Panc1 (cell line): ENCODE measurements around the gene NFYC. TPM values are rescaled to one million over a fixed set of nuclear protein-coding genes. Genes with fewer than 3 reads are reported as not detected.
A peak's percentile ranks its signal among the peaks of the same experiment; 100 is the strongest.

Experiments used
- ATAC-seq: fragments of 200-7000 bp; cut with Tn5 transposase; 2 replicates; pipeline ENCODE4 v1.9.1; 2020; ENCODE audit warnings: mild to moderate bottlenecking, moderate library complexity
- BruUV-seq: library from RNA; stranded (reverse); fragments of 400-500 nt; replicated peaks from 2 replicates; lab custom pipeline; 2021; lab: Mats Ljungman, UMichigan
- CTCF ChIA-PET: fragments of 300-600 bp; sonication (Branson Sonifier 250); formaldehyde crosslinking; loops from one replicate; lab custom pipeline; 2022; ENCODE audit warnings: antibody characterized with exemption; lab: Charles Lee
- POLR2A ChIA-PET: fragments of 300-600 bp; sonication (Branson Sonifier 250); formaldehyde crosslinking; loops from one replicate; lab custom pipeline; 2022; ENCODE audit warnings: antibody characterized with exemption; lab: Charles Lee
- DNase-seq: peaks from one replicate; pipeline ENCODE4 v3.0.0-alpha.2; 2010; ENCODE audit warnings: low read depth, low spot score
- H3K27ac ChIP-seq: 2 replicates; pipeline ENCODE4 v1.5.1; 2011; ENCODE audit warnings: mild to moderate bottlenecking, low read length, inconsistent platforms
- H3K27me3 ChIP-seq: fragments of 200-500 bp; sonication (Bioruptor generic); 2 replicates; pipeline ENCODE4 v1.6.0; 2014; ENCODE audit warnings: low read length, inconsistent platforms; ENCODE audit not compliant: control insufficient read depth, insufficient read depth
- H3K36me3 ChIP-seq: fragments of 200-500 bp; sonication (Bioruptor generic); 2 replicates; pipeline ENCODE4 v1.5.1; 2014; ENCODE audit warnings: inconsistent platforms, mild to moderate bottlenecking, low read length, moderate library complexity; ENCODE audit not compliant: control insufficient read depth, insufficient read depth
- H3K4me1 ChIP-seq: 2 replicates; pipeline ENCODE4 v1.5.1; 2011; ENCODE audit warnings: inconsistent platforms, mild to moderate bottlenecking, low read length, moderate library complexity; ENCODE audit not compliant: control insufficient read depth, insufficient read depth
- H3K4me3 ChIP-seq, 2 experiments: 2 replicates each; pipeline ENCODE4 v1.5.1; 2011 to 2012; ENCODE audit warnings: low read depth in 2 of 2, low read length in 2 of 2, mild to moderate bottlenecking in 2 of 2, inconsistent platforms in 1 of 2, moderate library complexity in 1 of 2
- H3K9me3 ChIP-seq: fragments of 200-500 bp; sonication (Bioruptor generic); 2 replicates; pipeline ENCODE4 v1.5.1; 2014; ENCODE audit warnings: low read depth, mild to moderate bottlenecking, inconsistent platforms, low read length, moderate library complexity; ENCODE audit not compliant: control insufficient read depth, insufficient read depth
- POLR2AphosphoS5 ChIP-seq: IDR thresholded peaks from 2 replicates; pipeline ENCODE4 v1.6.1; 2012; ENCODE audit warnings: mild to moderate bottlenecking, low read depth, low read length, moderate library complexity
- SIN3A ChIP-seq: IDR thresholded peaks from 2 replicates; pipeline ENCODE4 v1.6.1; 2012; ENCODE audit warnings: low read depth, mild to moderate bottlenecking, low read length, moderate library complexity, borderline replicate concordance; ENCODE audit not compliant: insufficient read depth
- TCF7L2 ChIP-seq: IDR thresholded peaks from 2 replicates; pipeline ENCODE4 v1.6.1; 2011; ENCODE audit warnings: mild to moderate bottlenecking, low read depth, low read length, inconsistent platforms
- in situ Hi-C: cut with HindIII; loops from 2 replicates; pipeline ENCODE4 v1.10.0; 2016; ENCODE audit warnings: low sequenced_read_pairs, low pct_unique_long_range_greater_than_20kb
- intact Hi-C: fragments of 100-400 bp; cut with micrococcal nuclease; formaldehyde crosslinking; loops from one replicate; pipeline ENCODE4 v1.10.0; 2022; ENCODE audit not compliant: unreplicated experiment
- total RNA-seq: library from RNA; stranded (reverse); gene quantifications from one replicate; pipeline ENCODE4 v1.2.1, GENCODE V29; 2021; ENCODE audit not compliant: unreplicated experiment
- TF ChIP-seq, protein P1 (sequence below): fragments of 450-650 bp; IDR thresholded peaks from 2 replicates; pipeline ENCODE4 v1.5.1; 2017; ENCODE audit warnings: mild to moderate bottlenecking
- TF ChIP-seq, protein P2 (sequence below), 2 experiments: IDR thresholded peaks; 2 replicates each; pipeline ENCODE4 v1.6.1; 2011 to 2012; ENCODE audit warnings: low read depth in 2 of 2, control low read depth in 1 of 2, low read length in 1 of 2, mild to moderate bottlenecking in 1 of 2, moderate library complexity in 1 of 2; ENCODE audit not compliant: insufficient read depth in 1 of 2

The NFYC gene
- total RNA-seq, 1 experiment from 2014 or later: 81.9 TPM

DNA sequence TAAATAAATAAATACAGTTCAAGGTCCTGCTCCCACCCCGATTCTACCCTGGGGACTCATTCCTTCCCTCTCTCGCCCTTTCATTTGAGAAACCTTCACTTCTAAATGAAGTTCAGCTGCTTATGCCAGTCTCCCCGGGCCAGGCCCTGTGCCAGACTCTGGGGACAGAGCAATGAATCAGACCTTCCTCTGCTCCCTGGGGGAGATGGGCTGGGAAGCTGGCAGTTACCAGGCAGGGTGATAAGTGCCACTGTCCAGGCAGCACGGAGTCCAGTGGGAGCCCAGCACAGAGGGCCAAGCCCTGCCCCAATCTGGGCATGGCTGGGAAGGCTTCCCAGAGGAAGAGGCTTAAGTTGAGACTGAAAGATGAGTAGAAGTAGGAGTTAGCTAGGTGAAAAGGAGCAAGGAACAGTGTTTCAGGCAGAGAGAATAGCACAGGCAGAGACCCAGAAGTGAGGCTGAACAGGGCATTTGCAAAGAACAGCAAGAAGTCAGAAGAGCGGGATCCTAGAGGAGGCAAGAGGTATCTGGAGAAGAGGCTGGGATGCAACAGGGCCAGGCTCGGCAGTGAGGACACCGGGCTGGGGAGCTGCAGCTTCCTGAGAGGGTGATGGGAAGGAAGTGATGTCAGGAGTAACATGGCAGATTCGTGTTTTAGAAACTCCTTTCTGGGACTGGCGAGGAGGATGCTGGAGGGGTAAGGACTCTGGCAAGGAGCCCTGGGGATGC is 105.6 kb downstream of the NFYC start:
- no TSS peak for BruUV-seq
- intact Hi-C loops (no loop called here), in situ Hi-C loops (no loop called here)
- Histone ChIP-seq H3K4me3 (no peak overlapping the region), H3K9me3 (no peaks in the 10 kb centered on the region), H3K36me3 (no peaks in the 10 kb centered on the region), H3K27ac (no peak overlapping the region), H3K27me3 (no peaks in the 10 kb centered on the region), H3K4me1 (peaks cover 10% of the 10 kb centered on the region)
- TF ChIP-seq, protein P1, sequence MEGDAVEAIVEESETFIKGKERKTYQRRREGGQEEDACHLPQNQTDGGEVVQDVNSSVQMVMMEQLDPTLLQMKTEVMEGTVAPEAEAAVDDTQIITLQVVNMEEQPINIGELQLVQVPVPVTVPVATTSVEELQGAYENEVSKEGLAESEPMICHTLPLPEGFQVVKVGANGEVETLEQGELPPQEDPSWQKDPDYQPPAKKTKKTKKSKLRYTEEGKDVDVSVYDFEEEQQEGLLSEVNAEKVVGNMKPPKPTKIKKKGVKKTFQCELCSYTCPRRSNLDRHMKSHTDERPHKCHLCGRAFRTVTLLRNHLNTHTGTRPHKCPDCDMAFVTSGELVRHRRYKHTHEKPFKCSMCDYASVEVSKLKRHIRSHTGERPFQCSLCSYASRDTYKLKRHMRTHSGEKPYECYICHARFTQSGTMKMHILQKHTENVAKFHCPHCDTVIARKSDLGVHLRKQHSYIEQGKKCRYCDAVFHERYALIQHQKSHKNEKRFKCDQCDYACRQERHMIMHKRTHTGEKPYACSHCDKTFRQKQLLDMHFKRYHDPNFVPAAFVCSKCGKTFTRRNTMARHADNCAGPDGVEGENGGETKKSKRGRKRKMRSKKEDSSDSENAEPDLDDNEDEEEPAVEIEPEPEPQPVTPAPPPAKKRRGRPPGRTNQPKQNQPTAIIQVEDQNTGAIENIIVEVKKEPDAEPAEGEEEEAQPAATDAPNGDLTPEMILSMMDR: no peak
- no peak for TF ChIP-seq POLR2AphosphoS5
- no peak for TF ChIP-seq TCF7L2
- no peak for TF ChIP-seq SIN3A
- TF ChIP-seq, protein P2, sequence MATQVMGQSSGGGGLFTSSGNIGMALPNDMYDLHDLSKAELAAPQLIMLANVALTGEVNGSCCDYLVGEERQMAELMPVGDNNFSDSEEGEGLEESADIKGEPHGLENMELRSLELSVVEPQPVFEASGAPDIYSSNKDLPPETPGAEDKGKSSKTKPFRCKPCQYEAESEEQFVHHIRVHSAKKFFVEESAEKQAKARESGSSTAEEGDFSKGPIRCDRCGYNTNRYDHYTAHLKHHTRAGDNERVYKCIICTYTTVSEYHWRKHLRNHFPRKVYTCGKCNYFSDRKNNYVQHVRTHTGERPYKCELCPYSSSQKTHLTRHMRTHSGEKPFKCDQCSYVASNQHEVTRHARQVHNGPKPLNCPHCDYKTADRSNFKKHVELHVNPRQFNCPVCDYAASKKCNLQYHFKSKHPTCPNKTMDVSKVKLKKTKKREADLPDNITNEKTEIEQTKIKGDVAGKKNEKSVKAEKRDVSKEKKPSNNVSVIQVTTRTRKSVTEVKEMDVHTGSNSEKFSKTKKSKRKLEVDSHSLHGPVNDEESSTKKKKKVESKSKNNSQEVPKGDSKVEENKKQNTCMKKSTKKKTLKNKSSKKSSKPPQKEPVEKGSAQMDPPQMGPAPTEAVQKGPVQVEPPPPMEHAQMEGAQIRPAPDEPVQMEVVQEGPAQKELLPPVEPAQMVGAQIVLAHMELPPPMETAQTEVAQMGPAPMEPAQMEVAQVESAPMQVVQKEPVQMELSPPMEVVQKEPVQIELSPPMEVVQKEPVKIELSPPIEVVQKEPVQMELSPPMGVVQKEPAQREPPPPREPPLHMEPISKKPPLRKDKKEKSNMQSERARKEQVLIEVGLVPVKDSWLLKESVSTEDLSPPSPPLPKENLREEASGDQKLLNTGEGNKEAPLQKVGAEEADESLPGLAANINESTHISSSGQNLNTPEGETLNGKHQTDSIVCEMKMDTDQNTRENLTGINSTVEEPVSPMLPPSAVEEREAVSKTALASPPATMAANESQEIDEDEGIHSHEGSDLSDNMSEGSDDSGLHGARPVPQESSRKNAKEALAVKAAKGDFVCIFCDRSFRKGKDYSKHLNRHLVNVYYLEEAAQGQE (IDR thresholded peaks at IDR 0.05; ENCODE audit: insufficient read depth in 1 of 2, low read depth in 2 of 2, low read length in 1 of 2): no peak
- DNase-seq (no peak), ATAC-seq (peak; percentile 43; the same call in 1 of the 2 replicates)
- ChIA-PET CTCF (no interaction called here), POLR2A (no interaction called here)

DNA sequence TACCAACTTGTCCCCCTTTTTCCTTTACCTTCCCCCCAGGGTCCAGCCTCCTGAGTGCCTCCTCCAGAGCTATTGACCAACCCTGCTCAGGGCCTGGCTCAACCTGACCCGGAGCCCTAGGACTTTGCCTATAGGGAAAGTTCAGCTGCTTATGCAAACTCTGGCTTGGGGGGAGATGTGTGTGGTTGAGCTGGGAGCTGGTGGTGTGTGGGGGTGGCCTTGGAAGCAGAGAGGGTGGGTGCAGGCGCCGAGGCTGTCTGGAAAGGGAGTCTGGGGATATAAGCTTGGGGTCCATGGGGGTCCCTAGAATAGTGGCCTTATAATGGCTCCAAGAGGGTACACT is 106.1 kb downstream of the NFYC start:
- TF ChIP-seq, protein P2 (IDR thresholded peaks at IDR 0.05; ENCODE audit: insufficient read depth in 1 of 2, low read depth in 2 of 2, low read length in 1 of 2): no peak
- TF ChIP-seq SIN3A (no peak), POLR2AphosphoS5 (no peak), TCF7L2 (no peak)
- TF ChIP-seq, protein P1: no peak
- peaks cover 11% of the 10 kb centered on the region for H3K4me1 ChIP-seq
- no peaks in the 10 kb centered on the region for H3K36me3 ChIP-seq
- in situ Hi-C loops: no loop called here
- DNase-seq (no peak), ATAC-seq (no peak)
- CTCF ChIA-PET: no interaction called here
- no peaks in the 10 kb centered on the region for H3K27me3 ChIP-seq
- no peak overlapping the region for H3K4me3 ChIP-seq
- no peak overlapping the region for H3K27ac ChIP-seq
- intact Hi-C loops: no loop called here
- BruUV-seq: no TSS peak
- POLR2A ChIA-PET: no interaction called here
- no peaks in the 10 kb centered on the region for H3K9me3 ChIP-seq
